HFF-Myc (cell line): ENCODE measurements around the gene ARPC1A.
"Not testable (repeated sequence)": the region's sequence is repeated elsewhere in the genome, so short reads cannot be mapped to it uniquely, and the experiment has no call there.

Source experiments
- DNase-seq: peaks from one replicate; pipeline ENCODE4 v3.0.0-alpha.2; 2011; ENCODE audit warnings: low read depth; ENCODE audit errors: extremely low read depth
- H3K4me3 ChIP-seq: replicated peaks from 2 replicates; pipeline ENCODE4 v1.5.1; 2011; ENCODE audit warnings: low read depth, mild to moderate bottlenecking, control low read depth, low read length
- TF ChIP-seq, protein P1 (sequence below): IDR thresholded peaks from 2 replicates; pipeline ENCODE4 v1.5.1; 2012; ENCODE audit warnings: mild to moderate bottlenecking, low read depth, low read length, control low read depth; ENCODE audit errors: missing control alignments

ARPC1A gene

DNA sequence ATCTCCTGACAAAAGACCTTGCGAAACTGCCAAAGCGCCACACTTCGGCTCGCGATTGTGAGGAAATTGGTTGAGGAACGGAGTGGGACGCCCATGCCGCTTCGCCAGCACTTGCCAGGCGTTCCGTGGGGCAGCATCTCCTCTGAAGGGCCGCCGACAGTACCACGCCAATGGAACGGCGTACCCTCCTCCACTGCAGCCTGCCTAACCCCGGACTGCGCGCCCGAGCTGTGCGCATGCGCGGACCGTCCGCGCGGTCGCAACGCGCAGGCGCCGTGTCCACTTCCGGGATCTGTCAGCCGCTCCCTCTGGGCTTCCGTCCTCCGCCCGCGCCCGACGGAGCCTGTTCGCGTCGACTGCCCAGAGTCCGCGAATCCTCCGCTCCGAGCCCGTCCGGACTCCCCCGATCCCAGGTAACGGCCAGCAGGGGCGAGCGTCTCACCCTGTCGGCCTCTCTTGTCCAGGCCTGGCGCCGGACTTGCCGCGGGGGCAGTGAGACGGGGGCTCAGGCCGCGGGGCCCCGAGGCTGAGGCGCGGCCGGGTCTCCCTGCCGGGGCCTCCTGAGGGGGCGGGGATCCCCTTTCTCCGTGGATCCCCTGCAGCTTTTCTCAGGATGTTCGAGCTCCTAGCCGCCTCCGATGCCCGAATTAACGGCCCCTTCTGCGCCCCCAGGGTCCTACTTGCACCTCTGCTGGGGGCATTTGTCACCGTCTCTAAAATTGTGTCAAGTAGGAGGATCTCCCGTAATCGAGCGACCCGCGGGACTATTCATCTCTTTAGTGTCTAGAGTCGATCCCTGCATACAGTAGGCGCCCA is at the start of gene ARPC1A:
TSS of gene ARPC1A (plus strand) at position 307 of the 816 bp plus-strand sequence. CDS start 7,456 bp downstream, outside the sequence.
- H3K4me3 ChIP-seq = peak within 1 kb of the TSS; percentile 95

DNA sequence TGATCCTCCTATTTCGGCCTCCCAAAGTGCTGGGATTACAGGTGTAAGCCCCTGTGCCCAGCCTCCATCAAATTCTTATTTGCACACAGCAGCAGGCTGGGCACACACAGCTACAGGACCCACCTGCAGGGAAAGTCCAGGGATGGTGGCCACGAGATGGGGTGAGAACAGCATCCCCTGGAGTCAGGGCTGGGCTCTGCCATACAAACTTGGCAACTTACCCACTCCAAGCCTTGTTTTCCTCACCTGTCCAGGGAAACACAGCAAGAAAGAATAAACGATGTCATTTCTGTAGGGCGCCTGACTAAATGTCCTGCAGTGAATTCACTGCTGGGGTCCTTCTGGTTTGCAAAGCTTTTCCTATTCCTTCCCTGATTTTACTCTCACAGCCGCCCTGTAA is 47.5 kb upstream of the ARPC1A start:
- TF ChIP-seq, protein P1, sequence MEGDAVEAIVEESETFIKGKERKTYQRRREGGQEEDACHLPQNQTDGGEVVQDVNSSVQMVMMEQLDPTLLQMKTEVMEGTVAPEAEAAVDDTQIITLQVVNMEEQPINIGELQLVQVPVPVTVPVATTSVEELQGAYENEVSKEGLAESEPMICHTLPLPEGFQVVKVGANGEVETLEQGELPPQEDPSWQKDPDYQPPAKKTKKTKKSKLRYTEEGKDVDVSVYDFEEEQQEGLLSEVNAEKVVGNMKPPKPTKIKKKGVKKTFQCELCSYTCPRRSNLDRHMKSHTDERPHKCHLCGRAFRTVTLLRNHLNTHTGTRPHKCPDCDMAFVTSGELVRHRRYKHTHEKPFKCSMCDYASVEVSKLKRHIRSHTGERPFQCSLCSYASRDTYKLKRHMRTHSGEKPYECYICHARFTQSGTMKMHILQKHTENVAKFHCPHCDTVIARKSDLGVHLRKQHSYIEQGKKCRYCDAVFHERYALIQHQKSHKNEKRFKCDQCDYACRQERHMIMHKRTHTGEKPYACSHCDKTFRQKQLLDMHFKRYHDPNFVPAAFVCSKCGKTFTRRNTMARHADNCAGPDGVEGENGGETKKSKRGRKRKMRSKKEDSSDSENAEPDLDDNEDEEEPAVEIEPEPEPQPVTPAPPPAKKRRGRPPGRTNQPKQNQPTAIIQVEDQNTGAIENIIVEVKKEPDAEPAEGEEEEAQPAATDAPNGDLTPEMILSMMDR = no peak
- no peak overlapping the region for H3K4me3 ChIP-seq
- no peak for DNase-seq

More for the DNA sequence above, at the start of gene ARPC1A:
- peak; percentile 72 for DNase-seq
- TF ChIP-seq, protein P1 = peak; percentile 9

DNA sequence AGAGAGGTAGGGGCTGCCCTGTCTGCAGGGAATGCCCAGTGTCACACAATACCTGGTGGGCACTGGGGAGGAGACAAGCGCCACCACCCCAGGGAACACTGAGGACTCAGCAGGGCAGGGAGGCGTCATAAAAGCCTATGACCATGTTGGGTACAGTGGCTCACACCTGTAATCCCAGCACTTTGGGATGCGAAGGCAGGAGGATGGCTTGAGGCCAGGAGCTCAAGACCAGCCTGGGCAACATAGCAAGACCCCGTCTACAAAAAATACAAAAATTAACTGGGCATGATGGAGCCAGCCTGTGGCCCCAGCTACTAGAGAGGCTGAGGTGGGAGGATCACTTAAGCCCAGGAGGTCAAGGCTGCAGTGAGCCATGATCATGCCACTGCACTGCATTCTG is 41.5 kb upstream of the ARPC1A start:
- not testable (repeated sequence) for DNase-seq, H3K4me3 ChIP-seq

DNA sequence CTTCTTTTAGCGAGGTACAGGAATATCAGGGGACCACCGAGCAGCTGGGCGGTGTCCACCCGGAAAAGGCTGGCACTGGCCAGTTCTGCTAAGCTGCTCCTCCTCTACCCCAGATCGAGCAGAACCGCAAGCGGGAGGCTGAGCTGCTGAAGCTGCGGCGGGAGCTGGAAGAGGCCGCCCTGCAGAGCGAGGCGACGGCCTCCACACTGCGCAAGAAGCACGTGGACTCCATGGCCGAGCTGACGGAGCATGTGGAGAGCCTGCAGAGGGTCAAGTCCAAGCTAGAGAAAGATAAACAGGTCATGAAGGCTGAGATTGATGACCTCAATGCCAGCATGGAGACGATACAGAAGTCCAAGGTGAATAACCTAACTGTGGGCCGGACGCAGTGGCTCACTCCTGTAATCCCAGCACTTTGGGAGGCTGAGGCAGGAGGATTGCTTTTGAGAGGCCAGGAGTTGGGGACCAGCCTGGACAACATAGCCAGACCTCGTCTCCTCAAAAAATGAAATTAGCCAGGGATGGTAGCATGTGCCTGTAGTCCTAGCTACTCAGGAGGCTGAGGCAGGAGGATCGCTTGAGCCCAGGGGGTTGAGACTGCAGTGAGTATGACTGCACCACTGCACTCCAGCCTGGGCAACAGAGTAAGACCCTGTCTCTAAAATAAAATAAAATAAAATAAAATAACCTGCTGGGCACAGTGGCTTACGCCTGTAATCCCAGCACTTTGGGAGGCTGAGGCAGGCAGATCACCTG is 37.7 kb upstream of the ARPC1A start:
- TF ChIP-seq, protein P1 = no peak

DNA sequence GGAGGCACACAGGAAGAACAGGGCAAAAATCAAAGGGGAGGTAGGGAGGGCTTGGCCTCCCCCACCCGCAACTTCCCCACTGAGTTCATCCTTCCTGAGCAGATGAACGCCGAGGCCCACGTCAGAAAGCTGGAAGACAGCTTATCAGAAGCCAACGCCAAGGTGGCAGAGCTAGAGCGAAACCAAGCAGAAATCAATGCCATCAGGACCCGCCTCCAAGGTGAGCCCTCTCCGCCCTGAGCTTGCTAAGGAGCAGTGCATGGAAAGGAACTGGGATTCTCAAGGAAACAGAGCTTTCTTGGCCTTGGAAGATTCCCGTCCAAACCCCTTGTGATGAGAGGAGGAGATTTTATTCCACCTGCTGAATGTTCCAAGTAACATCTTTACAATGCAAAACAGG is 36.5 kb upstream of the ARPC1A start:
- H3K4me3 ChIP-seq = no peak overlapping the region
- TF ChIP-seq, protein P1 = no peak
- DNase-seq = no peak

More for the DNA sequence above, 37.7 kb upstream of the ARPC1A start:
- H3K4me3 ChIP-seq = no peak overlapping the region
- DNase-seq = no peak

DNA sequence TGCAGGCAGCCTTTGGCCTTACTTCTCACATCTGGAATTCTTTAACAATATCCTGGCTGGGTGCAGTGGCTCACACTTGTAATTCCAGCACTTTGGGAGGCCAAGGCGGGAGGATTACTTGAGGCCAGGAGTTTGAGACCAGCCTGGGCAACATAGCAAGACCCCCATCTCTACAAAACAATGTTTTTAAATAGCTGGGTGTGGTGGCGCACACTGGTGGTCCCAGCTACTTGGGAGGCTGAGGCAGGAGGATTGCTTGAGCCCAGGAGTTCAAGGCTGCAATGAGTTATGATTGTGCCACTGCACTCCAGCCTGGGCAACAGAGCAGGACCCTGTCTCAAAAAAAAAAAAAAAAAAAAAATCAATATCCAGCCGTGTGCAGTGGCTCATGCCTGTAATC is 35.5 kb upstream of the ARPC1A start:
- H3K4me3 ChIP-seq, DNase-seq: not testable (repeated sequence)

DNA sequence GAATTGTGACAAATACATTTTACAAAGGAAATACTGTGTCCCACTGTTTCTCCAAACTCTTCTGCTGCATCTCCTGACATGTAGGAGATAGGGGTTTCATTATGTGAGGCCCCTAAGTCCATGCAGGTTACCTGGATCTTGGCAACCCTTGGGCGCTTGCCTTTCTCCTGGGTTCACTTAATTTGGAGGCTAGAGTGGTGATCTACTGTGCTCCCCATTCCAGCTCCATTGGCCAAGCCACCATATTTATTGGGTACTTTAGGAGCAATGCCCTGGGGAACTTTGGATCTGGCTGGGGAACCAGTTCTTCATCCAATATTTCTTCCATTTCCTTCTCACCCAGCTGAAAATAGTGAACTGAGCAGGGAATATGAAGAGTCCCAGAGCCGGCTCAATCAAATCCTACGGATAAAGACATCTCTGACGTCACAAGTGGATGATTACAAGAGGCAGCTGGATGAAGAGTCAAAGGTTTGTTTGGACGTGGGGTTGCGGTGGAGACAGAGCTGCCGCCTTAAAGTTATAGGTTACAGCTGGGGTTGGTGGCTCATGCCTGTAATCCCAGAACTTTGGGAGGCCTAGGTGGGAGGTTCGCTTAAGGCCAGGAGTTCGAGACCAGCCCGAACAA is 34.6 kb upstream of the ARPC1A start:
- H3K4me3 ChIP-seq = no peak overlapping the region
- no peak for DNase-seq
- TF ChIP-seq, protein P1 = no peak
